ENCODE data around the gene SLC2A13.
"Not testable (repeated sequence)": the region's sequence is repeated elsewhere in the genome, so short reads cannot be mapped to it uniquely, and the experiment has no call there.

The SLC2A13 gene

DNA sequence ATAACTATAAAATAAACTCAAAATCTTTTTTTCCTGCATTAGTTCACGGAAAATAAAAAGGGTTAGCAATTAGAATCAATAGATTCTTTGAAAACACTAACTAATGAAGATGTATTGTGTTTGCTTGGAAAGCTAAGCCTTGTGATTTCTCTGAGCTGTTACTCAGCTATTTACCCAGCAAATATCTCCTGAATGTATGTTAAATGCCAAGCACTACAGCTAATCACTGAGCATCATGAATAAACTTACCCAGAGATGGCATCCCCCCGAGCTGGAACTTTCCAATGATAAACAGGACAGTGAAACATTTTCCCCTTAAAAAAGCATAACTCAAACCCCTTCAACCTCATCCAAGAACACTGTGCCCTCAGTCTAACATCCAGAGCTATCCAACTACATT, 71.2 kb downstream of the SLC2A13 start:
- DNase-seq (ENCODE audit: low spot score) = no peak

DNA sequence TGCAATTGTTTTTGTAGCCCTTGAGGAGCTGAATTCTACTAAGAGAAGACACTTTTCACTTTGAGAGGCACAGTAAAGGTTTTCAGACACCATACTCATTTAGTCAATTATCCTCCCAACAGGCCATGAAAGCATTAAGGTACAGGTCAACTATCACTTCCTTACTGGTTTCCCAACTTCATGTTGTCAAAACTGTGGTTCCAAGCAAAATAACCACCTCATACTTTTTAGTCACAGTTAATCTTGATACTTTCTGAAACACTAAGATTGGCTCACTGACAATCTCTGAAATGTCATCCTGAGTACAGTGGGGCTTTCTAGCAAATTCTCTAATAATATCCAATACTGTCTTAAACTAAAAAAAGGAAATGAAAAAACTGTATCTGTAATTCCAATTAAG, 71.7 kb downstream of the SLC2A13 start:
- DNase-seq (ENCODE audit: low spot score) = no peak

DNA sequence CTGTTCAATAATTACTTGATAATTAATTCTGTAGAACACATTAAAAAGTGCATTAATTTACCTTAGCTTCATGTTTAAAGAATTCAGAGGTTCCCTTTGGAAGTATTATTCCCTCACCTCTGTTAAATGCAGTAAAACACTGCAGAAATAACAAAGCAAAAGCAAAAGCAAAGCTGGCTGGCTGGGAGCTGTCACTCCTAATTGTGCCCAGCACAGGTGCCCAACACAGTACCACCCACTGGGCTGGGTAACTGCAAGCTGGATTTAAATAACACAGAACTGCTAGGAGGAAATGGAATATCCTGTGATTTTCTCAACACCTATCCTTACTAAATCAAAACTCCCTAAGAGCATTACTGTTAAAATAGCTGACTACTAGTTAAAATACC, 72.6 kb downstream of the SLC2A13 start:
- no peak for DNase-seq (ENCODE audit: low spot score)

DNA sequence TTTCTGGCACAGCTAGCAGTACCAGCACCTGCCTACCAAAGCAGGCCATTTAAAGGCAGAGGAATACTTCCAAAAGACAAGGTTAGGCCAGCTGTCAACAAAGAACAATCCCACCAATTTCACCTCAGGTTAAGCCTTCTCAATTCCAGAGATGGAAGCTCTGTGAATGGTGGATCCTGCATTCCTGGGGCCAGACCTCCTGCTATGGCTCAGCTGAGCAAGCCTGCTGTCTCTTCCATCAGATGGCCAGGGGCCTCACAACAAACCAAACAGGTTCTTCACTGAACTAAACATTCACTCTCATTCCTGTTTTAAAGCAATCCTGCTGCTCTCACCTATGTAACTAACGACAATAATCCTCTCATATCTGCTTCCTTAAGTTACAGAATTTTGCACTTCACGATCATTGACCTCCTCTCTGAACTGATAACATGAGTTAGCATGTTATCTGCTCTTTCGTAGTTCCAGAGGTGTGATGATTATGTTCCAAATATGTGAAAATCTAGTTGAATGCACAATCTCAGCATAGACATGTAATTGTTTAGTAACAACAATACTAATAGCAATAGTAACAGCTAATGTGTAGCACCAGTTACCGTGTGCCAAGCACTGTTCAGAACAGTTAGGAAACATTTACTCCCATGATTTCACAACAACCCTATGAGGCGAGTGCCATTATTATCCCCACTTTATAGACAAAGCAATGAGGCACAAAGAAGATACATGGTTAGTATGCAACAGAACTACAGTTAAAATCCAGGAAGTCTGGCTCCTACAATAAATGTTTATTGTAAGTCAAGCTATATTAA, 73.2 kb downstream of the SLC2A13 start:
- no peak for DNase-seq (ENCODE audit: low spot score)

DNA sequence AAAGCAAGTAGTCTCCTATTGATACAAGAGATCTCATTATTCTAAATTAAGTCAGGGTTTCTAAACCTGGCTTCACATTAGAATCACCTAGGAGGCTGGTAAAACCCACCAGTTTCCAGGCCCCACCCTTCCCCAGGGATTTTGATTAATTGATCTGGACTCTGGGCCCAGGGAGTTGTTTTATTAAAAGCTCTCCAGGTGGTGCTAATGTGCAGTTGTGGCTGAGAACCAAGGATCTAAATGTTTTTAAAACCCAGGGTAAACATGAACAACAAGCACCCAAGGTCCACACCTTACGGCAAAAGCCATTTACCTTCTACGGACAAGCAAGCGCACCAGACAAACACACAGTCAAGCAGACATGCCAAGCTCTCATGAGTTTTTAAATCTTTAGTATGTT, 73.9 kb downstream of the SLC2A13 start:
- DNase-seq (ENCODE audit: low spot score) = no peak

DNA sequence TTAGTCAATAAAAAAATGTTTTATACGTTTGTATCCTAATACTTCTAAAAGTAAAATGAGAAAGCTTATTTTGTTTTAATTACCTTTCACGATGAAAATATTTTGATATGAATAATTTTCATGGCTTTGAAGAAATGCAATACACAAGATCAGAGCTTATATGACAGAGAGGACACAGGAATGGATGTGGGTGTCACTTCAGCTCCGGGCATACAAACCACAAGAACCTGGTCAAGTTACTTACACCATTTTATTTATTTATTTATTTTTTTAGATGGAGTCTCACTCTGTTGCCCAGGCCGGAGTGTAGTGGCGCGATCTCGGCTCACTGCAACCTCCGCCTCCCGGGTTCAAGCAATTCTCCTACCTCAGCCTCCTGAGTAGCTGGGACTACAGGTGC, 74.9 kb downstream of the SLC2A13 start:
- DNase-seq (ENCODE audit: low spot score) = not testable (repeated sequence)

DNA sequence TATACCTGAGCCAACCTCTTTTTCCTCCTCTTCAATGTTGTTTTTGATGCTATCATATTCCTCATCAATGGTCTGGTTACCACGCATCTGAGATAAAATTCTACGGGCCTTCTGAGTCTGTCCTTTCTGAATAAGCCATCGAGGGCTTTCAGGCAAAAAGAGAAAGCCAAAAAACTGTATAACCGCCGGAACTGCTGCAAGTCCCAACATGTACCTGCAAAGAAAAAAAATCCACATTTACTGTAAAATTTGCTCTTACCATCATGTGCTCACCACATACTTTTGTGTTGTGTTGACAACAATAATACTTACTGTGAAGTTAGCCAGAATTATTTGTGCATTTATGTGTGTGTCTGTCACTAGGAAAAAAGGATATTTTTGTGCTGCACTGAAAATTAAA, 77.6 kb downstream of the SLC2A13 start:
- no peak for DNase-seq (ENCODE audit: low spot score)

DNA sequence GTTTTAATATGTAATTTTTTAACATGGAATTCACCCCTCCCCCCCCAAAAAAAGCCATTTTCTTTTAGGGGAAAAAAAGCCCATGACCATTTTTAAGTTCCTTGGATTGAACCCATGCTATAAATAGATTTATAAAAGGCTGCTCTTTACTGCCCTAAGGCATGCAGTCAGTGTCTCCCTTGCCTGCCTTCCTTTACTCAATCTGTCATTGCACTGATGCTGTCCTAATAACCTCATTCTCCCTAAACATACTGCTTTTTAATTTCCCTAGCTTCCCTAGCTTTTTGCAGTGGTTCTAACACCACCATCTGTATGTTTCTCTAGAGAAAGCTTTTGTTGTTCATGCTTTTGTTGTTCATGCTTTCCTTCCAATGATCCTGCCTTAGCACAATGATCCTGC, 83.0 kb downstream of the SLC2A13 start:
- DNase-seq (ENCODE audit: low spot score) = no peak

DNA sequence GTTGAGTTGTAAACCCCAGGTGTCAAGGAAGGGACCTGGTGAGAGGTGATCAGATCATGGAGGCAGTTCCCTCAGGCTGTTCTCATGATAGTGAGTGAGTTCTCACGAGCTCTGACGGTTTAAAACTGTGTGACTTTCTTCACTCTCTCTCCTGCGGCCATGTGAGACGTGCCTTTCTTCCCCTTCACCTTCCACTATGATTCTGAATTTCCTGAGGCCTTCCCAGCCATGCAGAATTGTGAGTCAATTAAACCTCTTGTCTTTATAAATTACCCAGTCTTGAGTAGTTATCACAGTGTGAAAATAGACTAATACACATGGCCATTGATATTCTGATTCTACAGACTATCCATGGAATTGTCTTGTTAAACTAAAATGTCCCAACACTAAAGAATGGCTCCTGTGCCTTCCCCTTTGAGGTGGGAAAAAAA, 85.6 kb downstream of the SLC2A13 start:
- no peak for DNase-seq (ENCODE audit: low spot score)

DNA sequence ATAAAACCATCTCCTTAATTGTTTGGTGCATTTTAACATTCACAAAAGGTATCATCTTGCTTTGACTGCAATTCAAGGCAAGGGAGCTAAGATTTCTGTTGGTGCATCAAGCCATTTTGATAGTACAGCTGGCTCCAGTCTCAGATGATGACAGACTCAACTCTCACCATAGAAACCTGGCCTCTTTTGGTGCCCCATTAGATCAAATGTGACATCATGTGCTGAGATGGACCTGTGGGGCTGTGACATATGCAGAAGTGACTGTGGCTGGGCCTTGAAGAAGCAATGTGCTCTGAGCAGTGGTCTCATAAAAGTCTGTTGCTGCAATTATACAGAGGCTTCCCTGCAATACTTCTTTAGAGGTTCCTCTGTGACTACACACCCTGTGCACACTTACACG, 88.4 kb downstream of the SLC2A13 start:
- no peak for DNase-seq (ENCODE audit: low spot score)

DNA sequence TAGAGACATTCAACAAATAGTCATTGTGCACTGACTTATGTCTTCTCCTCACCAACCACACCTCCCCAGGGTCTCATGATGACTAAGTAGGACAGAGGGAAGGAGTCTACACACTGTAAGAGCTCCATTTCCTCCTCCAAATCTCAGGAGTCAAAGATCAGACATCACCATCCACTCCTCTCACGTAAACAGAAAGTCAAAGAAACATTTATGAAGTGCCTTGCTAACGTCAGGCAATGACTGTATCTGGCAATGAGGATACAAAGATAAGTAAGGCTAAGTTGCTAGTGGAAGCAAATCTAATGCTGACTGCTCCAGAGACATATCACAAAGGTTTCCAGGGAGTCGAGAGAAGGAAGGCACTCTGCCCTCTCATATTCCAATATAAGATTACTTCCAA, 88.9 kb downstream of the SLC2A13 start:
- no peak for DNase-seq (ENCODE audit: low spot score)

DNA sequence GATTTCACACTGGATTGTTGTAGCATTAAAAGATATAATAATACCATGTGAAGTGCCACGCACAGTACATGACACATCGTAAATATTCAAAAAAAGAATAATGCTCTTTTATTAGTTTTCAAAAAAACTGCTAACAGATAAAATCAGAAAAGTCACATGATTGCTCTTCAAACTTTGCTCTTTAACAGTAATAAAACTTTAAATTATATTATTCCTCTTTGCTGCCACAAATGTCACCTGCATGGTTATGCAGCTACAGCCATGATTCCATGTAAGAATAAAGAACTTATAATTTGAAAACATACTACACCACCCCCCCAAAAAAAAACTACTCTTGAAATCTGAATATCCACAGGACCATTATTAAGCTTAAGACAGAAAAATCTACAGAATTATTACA, 90.0 kb downstream of the SLC2A13 start:
- no peak for DNase-seq (ENCODE audit: low spot score)

DNA sequence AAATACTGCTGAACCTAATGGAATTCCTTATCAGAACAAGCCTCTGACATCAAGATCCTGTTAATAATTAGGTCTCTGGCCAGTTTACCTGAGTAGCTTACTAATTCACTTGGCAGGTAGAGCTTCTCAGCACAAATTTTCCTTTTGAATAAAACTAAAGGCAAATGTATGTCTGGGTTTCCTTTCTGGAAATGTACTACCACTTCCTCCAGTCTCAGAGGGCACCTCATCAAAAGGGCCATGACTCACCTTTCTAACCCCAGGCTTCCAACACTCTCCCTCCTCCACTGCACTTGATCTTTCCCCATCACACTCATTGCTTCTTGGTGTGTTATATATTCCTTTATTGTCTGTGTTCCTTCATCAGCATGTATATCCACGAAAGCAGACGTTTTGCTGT, 90.5 kb downstream of the SLC2A13 start:
- peak; percentile 6 for DNase-seq (ENCODE audit: low spot score)

DNA sequence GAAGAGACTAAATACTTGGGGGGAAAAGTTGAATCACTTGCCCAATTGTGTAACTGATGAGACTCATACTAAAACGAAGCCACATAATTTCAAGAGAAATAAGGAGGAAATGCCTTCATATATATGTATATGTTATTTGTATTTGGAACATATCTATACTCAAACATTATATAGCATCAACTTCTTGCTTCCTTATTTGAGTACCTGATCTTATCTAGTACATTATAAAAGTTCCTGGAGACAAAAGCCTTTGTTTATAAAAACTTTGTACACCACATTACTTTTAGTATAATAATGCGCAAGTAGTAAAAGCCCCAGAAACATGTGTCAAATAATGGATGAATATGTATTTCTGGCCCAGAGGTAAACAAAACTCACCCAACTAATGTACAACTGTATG, 92.0 kb downstream of the SLC2A13 start:
- DNase-seq (ENCODE audit: low spot score) = peak; percentile 30

DNA sequence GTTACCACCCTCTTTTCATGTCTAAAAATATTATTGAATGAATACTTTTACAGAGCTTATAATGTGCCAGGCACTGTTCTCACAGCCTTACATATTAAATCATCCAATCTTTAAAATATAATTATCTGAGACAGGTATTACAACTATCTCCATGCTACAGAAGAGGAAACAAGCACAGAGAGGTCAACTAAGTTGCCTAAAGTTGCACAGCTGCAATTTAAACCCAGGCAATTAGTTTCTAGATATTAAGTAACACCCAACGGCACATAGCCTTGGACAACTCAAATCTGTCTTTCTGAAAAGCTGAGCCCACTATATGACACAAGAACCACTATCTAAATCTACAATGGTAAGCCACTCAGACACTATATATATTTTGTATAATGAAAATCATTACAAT, 92.6 kb downstream of the SLC2A13 start:
- DNase-seq (ENCODE audit: low spot score) = no peak

DNA sequence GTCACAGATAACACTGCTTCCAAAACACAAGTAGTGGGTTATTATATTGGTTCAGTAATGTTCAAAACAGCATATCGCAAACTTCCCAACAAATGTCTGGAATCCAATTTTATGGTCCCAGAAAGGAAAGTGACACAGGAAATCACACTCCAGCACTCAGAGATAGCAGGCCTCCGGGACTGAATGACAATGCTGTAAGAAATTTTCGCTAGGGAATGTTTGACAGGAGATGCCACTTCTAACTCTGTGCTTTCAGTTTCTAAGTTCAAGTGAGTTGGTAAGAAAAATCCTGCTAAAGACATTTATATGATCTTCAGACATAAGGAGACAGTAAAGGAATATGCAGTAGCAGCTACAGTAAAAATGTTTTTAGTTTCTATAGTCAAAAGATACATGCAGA, 93.2 kb downstream of the SLC2A13 start:
- DNase-seq (ENCODE audit: low spot score) = no peak

DNA sequence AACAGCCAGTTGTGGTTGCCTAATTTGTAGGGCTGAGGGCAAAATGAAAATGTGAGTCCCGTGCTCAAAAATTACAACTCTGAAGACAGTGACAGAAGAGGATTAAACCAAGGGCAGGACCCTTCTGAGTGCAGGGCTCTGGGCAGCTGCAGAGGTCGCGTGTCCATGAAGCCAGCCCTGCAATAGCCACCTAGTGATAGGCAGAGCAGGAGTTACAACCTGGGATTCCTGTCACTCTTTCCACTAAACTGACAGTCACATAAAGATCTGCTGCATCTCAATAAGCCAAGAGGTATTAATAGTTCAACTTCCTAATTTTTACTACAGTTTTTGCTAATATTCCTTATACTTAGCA, 94.1 kb downstream of the SLC2A13 start:
- DNase-seq (ENCODE audit: low spot score) = no peak

DNA sequence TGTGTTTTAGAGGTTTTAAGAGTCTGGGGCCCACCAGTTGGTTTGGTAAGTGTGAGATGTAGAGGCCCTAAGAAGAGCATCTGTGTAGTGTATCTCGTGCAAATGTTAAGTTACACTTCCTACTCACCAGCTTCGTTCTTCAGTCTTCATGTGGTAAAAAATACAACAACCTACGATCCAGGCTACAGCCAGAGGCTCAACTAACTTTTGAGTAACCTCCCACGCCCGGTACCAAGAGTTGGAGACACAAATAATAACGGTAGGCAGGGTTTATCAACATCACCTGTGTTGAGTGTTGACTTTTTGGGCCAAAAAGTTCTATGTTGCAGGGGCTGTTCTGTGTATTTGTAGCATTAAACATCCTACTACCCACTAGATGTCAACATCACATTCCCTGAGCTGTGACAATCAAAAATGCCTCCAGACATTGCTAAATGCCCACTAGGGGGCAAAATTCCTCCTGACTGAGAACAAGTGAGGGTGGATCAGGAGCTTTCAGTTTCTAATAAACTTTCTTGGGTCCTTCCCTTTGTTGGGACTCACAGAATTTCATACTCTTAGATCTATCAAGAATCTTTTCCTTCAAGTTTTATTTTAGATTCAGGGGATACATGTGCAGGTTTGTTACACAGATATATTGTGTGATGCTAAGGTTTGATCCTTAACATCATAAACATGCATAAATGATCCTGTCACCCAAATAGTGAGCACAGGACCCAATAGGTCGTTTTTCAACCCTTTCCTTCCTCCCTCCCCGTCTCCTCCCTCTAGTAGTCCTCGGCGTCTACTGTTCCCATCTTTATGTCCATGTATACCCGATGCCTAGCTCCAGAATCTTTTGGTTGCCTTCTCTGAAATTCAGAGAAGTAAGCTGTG, 94.7 kb downstream of the SLC2A13 start:
- DNase-seq (ENCODE audit: low spot score) = peak; percentile 74

DNA sequence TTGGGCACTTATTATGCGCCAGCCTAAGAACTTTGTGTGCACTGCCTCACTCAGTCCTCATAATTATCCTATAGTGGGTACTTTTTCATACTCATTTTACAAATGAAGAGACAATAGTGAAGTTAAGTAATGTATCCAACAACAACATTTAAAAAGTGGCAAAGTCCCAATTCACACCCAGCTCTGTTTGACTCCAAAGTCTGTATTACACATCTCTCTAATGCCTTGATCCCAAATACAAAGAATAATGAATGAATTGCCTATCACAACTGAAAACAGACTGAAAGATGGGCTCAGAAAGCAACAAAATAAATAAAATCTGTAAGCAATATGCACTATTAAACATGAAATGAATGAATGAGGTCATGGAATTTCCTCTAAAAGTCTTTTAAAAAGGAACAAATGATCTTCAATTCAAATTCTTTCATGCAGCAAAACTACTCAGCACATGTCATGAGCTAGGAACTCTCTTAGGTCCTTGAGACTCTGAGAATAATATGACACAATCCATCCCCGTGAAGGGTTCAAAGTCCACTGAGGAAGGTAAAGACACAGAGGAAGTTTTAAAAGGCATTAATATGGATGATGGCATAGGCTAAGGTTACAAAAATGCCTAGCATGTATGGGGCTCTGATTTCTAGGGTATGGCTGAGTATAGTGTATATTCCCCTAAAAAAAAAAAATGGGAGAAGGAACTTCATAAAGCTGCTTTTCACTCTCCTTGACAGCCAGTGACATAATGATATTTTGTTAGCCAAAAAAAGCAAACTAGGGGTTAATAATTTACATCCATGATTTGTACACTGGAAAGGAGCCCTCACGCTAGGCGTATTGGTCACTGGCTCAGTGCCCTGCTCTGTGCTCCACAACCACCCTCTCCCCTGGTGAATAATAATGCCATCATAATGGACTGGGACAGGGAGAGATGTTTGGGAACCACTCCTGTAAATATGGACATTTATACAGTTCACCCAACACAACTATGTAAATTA, 103.4 kb downstream of the SLC2A13 start:
- no peak for DNase-seq (ENCODE audit: low spot score)

DNA sequence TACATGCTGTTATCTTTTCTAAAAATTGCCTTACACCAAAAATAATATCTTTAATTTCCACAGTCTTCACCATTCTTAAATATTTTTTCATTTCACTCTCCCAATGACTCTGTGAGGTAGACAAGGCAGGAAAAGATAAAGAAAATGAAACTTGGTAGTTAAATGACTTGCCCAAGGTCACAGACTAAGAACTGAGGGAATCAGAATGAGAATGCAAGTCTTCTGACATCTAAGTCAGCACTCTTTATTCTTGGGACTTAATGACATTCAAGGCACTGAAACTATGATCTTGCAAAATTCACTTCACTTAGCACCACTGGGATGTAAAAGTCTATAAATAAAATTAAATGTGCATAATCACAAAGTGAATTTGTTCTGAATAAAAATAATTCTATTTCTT, 104.5 kb downstream of the SLC2A13 start:
- peak; percentile 19 for DNase-seq (ENCODE audit: low spot score)

DNA sequence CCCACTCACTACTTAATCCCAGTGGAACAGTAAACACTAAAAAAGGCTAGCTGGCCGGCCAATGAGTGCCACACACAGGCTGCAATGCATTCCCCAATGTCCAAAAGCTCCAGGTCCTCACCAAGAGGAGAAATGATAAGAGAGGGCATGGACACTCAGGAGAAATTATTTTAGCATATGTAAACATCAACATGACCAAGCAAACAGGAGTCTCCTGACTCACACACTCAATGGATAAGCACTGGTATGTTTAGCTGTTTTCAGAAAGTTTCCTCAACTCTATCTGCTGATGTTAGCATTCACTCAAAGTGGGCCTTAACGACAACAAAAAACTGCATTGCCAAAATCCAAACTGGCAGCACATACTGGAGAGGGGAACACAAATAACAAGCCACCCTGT, 105.0 kb downstream of the SLC2A13 start:
- no peak for DNase-seq (ENCODE audit: low spot score)

DNA sequence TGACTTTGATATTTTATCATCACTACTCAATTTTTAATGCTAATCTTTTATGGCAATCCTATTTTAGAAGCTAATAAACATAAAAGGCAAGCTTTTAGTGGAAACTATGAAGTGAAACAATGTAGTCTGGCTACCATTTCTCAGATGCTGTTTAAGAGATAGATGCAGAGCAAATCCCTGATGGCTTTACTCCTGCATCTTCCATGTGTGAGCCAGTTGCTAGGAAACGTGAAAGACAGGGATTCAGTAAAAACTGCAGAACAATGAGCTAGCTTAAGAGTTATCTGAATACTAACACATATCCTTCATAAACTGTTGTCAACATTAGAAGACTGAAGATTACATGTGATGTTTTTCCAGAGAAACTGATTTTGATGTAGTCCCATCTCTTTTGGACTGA, 112.6 kb downstream of the SLC2A13 start:
- no peak for DNase-seq (ENCODE audit: low spot score)
